GM20431 (cell line): ENCODE results near the gene TRAPPC14.

Experiments used
- in situ Hi-C: fragments of 300-500 bp; cut with MseI, MboI; formaldehyde crosslinking; loops from one replicate; pipeline ENCODE4 v1.15.0; 2020; ENCODE audit warnings: low sequenced_read_pairs; ENCODE audit not compliant: unreplicated experiment

Gene TRAPPC14

DNA sequence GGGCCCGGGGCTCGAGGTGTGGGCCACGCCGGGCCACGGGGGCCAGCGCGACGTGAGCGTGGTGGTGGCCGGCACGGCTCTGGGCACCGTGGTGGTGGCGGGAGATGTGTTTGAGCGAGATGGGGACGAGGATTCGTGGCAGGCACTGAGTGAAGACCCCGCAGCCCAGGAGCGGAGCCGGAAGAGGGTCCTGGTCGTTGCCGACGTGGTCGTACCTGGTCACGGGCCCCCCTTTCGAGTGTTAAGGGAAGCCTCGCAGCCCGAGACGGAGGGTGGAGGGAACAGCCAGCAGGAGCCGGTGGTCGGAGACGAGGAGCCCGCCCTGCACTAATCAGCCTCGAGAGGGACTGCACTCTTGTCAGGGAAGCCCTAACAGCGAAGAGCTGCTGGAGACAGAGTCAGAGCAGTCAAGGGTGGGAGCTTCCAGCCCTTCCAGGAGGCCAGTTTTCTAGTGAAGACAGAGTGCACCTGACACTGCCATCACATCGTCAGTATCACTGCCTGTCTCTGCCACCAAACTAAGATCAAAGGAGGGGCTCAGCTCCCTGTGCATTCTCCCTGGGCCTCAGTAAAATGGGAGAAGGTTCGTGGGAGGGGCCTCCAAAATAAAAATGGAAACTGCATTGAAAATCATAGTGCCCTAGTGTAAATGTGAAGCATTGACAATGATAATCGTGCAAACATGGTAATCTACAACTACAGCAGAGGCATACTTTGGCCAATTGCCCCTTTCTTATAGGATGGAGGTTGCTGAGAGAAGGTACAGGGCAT is 30.5 kb downstream of the TRAPPC14 start:
- in situ Hi-C loops: no loop called here

DNA sequence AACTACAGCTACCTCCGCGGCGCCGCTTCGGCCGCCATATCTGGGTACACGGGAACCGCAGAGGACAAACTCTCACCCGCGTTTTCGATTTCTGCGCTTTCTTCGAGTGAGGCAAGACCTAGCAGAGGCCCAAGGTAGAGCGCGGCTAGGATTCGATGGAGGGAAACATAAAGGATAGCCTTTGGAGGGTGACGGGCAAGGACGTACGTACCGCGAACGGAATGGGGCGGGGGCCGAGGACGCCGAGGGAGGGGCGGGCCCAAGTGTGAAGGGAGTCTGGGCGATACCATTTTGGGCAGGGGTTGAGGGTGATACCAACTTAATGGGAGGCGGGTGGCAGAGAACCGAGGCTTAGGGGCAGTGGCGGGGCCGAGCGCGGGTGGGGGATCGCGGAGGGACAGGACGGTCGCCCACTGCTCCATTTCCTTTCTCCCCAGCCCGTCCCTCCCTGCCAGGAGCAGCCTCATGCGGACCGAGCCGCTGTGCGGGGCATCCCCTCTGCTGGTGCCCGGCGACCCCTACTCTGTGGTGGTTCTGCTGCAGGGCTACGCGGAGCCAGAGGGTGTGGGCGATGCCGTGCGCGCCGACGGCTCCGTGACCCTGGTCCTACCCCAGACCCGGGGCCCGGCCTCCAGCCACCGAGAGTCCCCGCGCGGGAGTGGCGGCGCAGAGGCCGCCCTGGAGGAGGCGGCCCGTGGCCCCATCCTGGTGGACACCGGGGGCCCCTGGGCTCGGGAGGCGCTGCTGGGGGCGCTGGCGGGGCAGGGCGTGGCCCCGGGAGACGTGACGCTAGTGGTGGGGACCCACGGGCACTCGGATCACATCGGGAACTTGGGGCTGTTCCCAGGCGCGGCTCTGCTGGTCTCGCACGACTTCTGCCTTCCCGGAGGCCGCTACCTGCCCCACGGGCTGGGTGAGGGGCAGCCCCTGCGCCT is 31.3 kb downstream of the TRAPPC14 start, which contains the start of gene MBLAC1:
Gene MBLAC1, plus strand, starts transcription at position 37 of the 935 bp plus-strand sequence. Its CDS starts 429 bp downstream, at position 466.
- in situ Hi-C loops: no loop called here

GRCh38 chr7:100126239-100126930 is 32.1 kb downstream of the TRAPPC14 start:
- in situ Hi-C loops: no loop called here

- in situ Hi-C loops: no loop called here
Measured at GRCh38 chr7:100124301-100125230, 34.0 kb downstream of the TRAPPC14 start.

DNA sequence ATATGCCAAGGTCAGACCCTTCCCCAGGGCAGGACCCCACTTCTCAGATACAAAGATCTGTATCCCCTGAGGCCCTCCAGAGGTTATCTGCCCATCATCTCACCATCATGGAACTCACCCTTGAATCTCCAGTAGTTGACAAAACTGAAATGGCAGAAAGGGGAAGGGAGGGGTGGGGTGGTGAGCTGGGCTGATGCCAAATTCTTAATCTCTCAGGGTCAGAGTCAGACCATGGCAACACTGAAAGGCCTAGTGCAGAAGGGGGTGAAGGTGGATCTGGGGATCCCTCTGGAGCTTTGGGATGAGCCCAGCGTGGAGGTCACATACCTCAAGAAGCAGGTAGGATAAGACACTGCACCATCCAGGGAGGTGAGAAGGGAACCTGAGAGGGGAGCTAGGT is 36.0 kb downstream of the TRAPPC14 start:
- in situ Hi-C loops: no loop called here

DNA sequence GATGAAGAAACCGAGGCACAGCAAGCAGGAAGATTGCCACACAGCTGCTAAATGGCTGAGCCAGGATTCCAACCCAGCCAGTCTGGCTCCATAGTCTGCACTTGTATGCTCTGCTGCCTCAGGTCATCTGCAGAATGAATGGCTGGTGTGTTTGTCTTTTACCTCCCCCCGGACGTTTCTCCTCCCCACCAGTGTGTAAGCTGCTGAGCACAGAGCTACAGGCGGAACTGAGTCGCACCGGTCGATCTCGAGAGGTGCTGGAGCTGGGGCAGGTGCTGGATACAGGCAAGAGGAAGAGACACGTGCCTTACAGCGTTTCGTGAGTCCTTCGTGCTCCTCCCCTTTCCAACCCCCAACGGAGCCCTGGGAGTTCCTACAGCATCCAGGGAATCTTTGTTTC is 36.5 kb downstream of the TRAPPC14 start:
- in situ Hi-C loops: no loop called here

- in situ Hi-C loops: no loop called here
Measured at GRCh38 chr7:100120733-100121036, 37.8 kb downstream of the TRAPPC14 start.

DNA sequence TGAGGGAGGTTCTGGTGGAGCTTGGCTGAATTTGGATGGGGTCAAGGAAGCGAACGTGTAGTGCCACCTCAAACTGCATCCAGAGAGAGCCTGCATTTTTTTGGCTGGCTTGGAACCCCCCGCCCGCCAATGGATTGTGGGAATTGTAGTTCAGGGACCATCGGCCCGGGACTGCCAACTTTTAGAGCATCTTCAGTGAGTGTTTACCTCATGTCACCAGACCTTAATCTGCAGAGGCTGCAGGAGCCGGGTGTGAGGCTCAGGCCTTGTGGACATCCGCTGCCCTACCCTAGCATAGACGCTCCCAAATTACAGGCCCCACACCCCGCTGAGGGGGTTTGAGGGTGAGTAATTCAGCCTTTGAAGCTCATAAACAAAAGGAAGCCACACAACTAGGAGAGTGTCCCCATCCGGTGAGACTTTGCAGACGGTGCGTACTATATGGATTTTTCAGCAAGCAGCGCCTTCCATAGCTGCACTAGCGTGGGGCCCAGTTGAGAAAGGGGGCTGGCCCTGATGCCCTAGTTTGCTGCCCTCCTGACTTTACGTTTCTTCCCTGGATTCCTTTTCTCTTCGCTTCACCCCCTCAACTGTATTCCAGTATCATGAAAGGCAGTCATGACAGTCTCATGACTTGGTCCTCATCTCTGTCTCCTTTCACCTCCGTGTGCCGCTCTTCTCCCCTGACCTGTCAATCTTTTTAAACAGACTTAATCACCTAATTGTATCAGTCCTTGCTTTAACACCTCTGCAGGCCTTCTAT is 38.4 kb downstream of the TRAPPC14 start:
- in situ Hi-C loops: no loop called here

DNA sequence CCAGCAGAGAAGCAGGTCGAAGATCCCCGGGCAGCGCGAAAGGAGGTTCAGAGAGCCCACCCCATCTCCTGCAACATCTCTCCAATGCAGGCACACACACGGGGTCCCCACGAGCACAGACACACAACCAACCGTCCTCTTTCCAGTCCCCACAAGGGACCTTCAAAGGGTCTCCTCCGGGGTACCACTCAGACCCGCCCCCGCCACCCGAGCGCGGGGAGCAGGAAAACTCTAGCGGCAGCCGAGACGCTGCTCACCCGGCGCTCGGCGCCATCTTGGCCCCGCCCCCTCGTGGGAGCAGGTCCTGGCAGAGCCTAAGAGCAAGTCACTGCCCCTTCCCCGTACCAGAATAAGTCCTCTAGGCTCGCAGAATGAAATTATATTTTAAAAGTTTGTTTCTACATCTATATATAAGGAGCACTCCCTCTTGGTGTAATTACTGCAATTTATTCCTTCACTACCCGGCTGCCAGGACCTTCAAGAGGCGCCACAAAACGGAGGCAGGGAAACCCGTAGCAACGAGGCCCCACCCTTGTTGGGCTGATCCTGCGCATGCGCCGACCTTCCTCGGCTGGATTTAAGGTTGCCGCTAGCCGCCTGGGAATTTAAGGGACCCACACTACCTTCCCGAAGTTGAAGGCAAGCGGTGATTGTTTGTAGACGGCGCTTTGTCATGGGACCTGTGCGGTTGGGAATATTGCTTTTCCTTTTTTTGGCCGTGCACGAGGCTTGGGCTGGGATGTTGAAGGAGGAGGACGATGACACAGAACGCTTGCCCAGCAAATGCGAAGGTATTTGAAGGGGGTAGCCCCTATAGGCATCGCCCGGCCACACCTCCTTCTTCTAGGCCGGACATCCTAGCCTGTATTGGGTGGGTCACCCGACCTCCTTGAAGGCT is 39.2 kb downstream of the TRAPPC14 start, which contains the start of the genes CNPY4 and TAF6:
Gene CNPY4, plus strand, starts transcription at position 563 of the 898 bp plus-strand sequence. Its CDS starts 111 bp downstream, at position 674.
Gene TAF6, minus strand, starts transcription at position 287 of the 898 bp plus-strand sequence. CDS start 5,149 bp downstream, outside the sequence.
- in situ Hi-C loops: no loop called here

DNA sequence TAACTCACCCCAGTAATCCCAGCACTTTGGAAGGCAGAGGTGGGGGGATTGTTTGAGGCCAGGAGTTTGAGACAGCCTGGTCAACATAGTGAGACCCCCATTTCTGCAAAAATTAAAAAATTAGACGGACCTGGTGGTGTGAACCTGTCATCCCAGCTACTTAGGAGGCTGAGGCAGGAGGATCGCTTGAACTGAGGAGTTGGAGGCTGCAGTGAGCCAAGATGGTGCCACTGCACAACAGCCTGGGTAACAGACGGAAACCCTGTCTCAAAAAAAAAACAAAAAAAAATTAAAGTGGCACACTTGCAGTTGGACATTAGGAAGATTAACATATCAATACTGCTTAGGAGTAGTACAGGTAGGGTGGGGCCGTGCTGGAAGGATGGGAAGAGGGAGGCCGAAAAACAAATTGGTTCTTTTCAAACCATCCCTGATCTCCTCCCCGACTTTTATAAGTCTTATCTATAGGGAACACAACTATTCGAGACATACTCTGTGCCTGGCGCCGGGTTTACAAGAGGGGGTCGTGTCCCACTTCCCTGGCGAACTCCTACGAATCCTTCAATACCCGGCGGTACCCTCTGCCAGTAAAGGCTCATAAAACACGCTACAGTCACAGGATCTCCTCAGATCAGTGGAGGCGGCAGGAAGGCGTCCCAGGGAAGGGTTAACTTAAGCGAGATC is 40.0 kb downstream of the TRAPPC14 start:
- in situ Hi-C loops: no loop called here

DNA sequence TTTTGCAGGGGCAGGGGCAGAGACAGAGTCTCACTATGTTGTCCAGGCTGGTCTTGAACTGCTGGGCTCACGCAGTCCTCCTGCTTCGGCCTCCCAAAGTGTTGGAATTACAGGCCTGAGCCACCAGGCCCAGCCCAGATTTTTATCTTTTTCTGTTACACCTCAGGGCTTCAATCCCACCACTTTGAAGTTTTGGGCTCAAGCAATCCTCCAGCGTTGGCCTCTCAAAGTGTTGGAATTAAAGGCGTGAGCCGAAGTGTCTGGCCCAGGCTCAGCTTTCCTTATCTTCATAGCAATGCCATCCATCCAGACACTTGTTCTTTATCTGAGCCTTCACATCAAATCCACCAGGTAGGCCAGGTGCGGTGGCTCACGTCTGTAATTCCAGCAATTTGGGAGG is 43.5 kb downstream of the TRAPPC14 start:
- in situ Hi-C loops: no loop called here

DNA sequence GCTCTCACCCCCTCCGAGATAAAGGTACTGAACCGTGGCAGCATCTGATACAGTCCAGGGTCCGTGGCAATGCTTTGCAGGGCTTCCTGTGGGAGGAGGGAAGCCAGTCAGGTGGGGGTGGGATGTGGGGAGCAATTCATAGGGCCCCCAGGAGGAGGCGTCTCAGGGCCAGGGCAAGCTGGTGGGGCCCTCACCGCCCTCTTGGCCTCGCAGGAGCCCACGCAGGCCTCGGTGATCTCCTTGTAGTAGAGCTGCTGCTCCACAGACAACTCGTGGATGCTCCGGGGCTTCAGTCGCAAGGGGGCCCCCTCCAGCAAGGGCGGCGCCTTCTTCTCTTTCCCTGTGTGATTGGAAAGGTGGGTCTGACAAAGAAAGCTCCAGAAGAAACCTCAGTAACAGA is 46.6 kb downstream of the TRAPPC14 start:
- in situ Hi-C loops: no loop called here

GRCh38 chr7:100111156-100111555 is 47.4 kb downstream of the TRAPPC14 start:
- in situ Hi-C loops: no loop called here

- in situ Hi-C loops: no loop called here
Measured at GRCh38 chr7:100109521-100110163, 48.9 kb downstream of the TRAPPC14 start.

DNA sequence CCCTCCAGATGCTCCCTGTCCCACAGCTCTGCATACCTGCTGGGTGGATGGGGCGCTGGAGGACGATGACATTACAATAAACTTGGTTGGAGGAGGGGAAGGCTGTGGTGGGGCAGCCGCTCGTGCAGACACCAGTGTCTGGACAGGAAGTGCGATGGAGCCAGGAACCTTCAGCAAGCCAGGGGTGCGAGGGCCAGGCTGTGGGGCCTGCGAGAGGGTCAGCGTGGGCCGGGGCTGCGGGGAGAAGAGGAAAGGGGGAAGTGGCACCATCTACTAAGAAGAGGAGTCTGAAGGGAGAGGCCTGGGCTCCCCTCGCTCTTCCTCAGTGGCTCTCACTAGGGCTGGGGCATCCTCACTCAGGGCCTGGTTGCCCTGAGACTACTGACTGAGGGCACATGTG is 50.6 kb downstream of the TRAPPC14 start:
- in situ Hi-C loops: no loop called here

- in situ Hi-C loops: no loop called here
Measured at GRCh38 chr7:100107125-100107737, 51.3 kb downstream of the TRAPPC14 start.
